NCI-H2196 (cell line): ENCODE measurements around the gene PTPRD.

Experiments used
- DNase-seq: peaks from one replicate; lab custom pipeline; 2025; ENCODE audit not compliant: unreplicated experiment; lab: John Stamatoyannopoulos, UW

The PTPRD gene

GRCh38 chr9:8382266-8382665, 2230.5 kb downstream of the PTPRD start:
- DNase-seq, result no peak

- DNase-seq, result no peak
These were observed 2231.2 kb downstream of the PTPRD start for GRCh38 chr9:8381601-8382000.

GRCh38 chr9:8374471-8374870, 2238.3 kb downstream of the PTPRD start:
- no peak for DNase-seq

- DNase-seq, result no peak
These were observed 2241.1 kb downstream of the PTPRD start for GRCh38 chr9:8371686-8372085.

- no peak for DNase-seq
These were observed 2246.5 kb downstream of the PTPRD start for GRCh38 chr9:8366161-8366926.

GRCh38 chr9:8365466-8366160, 2247.2 kb downstream of the PTPRD start:
- no peak for DNase-seq

- no peak for DNase-seq
These were observed 2247.8 kb downstream of the PTPRD start for GRCh38 chr9:8365029-8365428.

- no peak for DNase-seq
These were observed 2248.6 kb downstream of the PTPRD start for GRCh38 chr9:8364026-8364752.

- no peak for DNase-seq
These were observed 2250.6 kb downstream of the PTPRD start for GRCh38 chr9:8362250-8362649.

- DNase-seq, result no peak
These were observed 2251.4 kb downstream of the PTPRD start for GRCh38 chr9:8361364-8361763.

GRCh38 chr9:8356406-8356805, 2256.4 kb downstream of the PTPRD start:
- no peak for DNase-seq

- no peak for DNase-seq
These were observed 2261.4 kb downstream of the PTPRD start for GRCh38 chr9:8351436-8351835.

GRCh38 chr9:8349901-8350300, 2262.9 kb downstream of the PTPRD start:
- DNase-seq, result no peak

- no peak for DNase-seq
These were observed 2263.4 kb downstream of the PTPRD start for GRCh38 chr9:8349376-8349775.

- no peak for DNase-seq
These were observed 2264.0 kb downstream of the PTPRD start for GRCh38 chr9:8348756-8349155.

GRCh38 chr9:8346296-8346695, 2266.5 kb downstream of the PTPRD start:
- DNase-seq, result no peak

- DNase-seq, result no peak
These were observed 2273.9 kb downstream of the PTPRD start for GRCh38 chr9:8338767-8339510.

- no peak for DNase-seq
These were observed 2274.7 kb downstream of the PTPRD start for GRCh38 chr9:8337834-8338766.

- DNase-seq, result no peak
These were observed 2279.9 kb downstream of the PTPRD start for GRCh38 chr9:8332871-8333270.

GRCh38 chr9:8332331-8332650, 2280.5 kb downstream of the PTPRD start:
- DNase-seq, result no peak
